ENCODE data around the gene GPR78. TPM values are rescaled to one million over a fixed set of nuclear protein-coding genes. Genes with fewer than 3 reads are reported as not detected.

The GPR78 gene, protein sequence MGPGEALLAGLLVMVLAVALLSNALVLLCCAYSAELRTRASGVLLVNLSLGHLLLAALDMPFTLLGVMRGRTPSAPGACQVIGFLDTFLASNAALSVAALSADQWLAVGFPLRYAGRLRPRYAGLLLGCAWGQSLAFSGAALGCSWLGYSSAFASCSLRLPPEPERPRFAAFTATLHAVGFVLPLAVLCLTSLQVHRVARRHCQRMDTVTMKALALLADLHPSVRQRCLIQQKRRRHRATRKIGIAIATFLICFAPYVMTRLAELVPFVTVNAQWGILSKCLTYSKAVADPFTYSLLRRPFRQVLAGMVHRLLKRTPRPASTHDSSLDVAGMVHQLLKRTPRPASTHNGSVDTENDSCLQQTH
- total RNA-seq (ENCODE audit: low replicate concordance) = 0.09 and 0.28 TPM in 2 replicates

DNA sequence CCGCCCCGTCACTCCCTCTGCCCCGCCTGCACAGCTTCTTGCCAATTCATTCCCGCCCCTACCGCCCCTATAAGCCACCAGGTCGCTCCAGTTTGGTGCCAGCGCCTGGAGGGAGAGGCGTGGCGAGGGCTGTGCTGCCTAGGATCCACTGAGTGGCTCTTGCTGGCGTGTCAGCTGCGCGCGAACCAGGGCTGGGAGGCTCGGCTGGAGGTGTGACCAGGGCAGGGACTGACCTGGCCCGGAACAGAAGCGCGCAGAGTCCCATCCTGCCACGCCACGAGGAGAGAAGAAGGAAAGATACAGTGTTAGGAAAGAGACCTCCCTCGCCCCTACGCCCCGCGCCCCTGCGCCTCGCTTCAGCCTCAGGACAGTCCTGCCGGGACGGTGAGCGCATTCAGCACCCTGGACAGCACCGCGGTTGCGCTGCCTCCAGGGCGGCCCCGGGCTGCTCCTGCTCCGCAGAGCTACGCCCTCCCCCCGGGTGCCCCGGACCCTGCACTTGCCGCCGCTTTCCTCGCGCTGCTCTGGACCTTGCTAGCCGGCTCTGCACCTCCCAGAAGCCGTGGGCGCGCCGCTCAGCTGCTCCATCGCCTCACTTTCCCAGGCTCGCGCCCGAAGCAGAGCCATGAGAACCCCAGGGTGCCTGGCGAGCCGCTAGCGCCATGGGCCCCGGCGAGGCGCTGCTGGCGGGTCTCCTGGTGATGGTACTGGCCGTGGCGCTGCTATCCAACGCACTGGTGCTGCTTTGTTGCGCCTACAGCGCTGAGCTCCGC, at the start of gene GPR78:
GPR78 (plus strand) TSS at position 72 of the 773 bp plus-strand sequence; CDS start at position 663, 591 bp downstream.
- Histone ChIP-seq H3K9ac (no peak within 1 kb of the TSS), H3F3A (ENCODE audit: low read depth) (peaks cover 12% of the 10 kb centered on the region), H3K79me2 (ENCODE audit: low read depth) (no peaks in the 10 kb centered on the region), H3K4me2 (peak within 1 kb of the TSS; percentile 81), H3K27ac (no peak within 1 kb of the TSS), H2AFZ (replicated peaks) (no peak within 1 kb of the TSS), H3K27me3 (peaks cover 63% of the 10 kb centered on the region), H3K9me3 (ENCODE audit: low read depth) (no peaks in the 10 kb centered on the region), H3K4me1 (peaks cover 8% of the 10 kb centered on the region), H4K20me1 (ENCODE audit: low read depth) (peaks cover 35% of the 10 kb centered on the region), H3K36me3 (no peaks in the 10 kb centered on the region), H3K4me3 (peak within 1 kb of the TSS; percentile 31)
- peak; percentile 96 for DNase-seq (ENCODE audit: low spot score)
- TF ChIP-seq EZH2 (IDR thresholded peaks at IDR 0.05) (peak; percentile 24), EZH2phosphoT487 (IDR thresholded peaks at IDR 0.05) (no peak)
- Mint-ChIP-seq H3K4me3 (peak within 1 kb of the TSS; percentile 42), H3K4me1 (peaks cover 7% of the 10 kb centered on the region), H3K9me3 (no peaks in the 10 kb centered on the region), H3K27ac (no peak within 1 kb of the TSS), H3K36me3 (no peaks in the 10 kb centered on the region), H3K27me3 (ENCODE audit: insufficient read depth, low read depth) (peaks cover 53% of the 10 kb centered on the region)

GRCh38 chr4:8532245-8532781, 47.9 kb upstream of the GPR78 start:
- no peak overlapping the region for H3K4me3 ChIP-seq
- H3K27ac Mint-ChIP-seq = no peak overlapping the region
- H3K4me2 ChIP-seq = no peak overlapping the region

DNA sequence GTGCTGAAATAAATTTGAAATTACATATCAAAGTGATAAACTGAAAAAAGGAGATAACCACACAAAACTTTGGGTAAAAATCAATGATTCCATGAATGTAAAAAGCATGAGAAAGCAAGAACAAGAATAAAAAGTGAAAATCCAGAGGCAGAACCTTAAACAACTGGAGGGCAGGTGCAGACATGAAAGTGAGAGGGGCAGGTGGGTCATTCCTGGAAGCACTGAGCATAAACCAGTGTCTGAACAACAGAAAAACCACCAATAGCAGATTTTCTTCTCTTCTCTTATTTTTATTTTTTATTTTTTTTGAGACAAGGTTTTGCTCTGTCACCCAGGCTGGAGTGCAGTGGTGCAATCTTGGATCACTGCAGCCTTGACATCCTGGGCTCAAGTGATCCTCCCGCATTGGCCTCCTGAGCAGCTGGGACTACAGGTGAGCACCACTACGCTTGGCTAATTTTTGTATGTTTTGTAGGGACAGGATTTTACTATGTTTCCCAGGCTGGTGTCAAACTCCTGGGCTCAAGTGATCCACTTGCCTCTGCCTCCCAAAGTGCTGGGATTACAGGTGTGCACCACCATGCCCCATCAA, 46.8 kb upstream of the GPR78 start:
- Histone ChIP-seq H3F3A (ENCODE audit: low read depth) (no peaks in the 10 kb centered on the region), H3K4me2 (no peak overlapping the region), H3K4me3 (no peak overlapping the region), H4K20me1 (ENCODE audit: low read depth) (no peaks in the 10 kb centered on the region), H2AFZ (replicated peaks) (no peak overlapping the region), H3K9me3 (ENCODE audit: low read depth) (no peaks in the 10 kb centered on the region), H3K27ac (no peak overlapping the region), H3K36me3 (no peaks in the 10 kb centered on the region), H3K79me2 (ENCODE audit: low read depth) (no peaks in the 10 kb centered on the region), H3K27me3 (no peaks in the 10 kb centered on the region), H3K9ac (no peak overlapping the region), H3K4me1 (no peaks in the 10 kb centered on the region)
- H3K4me1 Mint-ChIP-seq = peaks cover 18% of the 10 kb centered on the region
- TF ChIP-seq EZH2 (IDR thresholded peaks at IDR 0.05) (no peak), CTCF (IDR thresholded peaks at IDR 0.05) (no peak), EZH2phosphoT487 (IDR thresholded peaks at IDR 0.05) (no peak)
- no peak for DNase-seq (ENCODE audit: low spot score)
- no peak overlapping the region for H3K27ac Mint-ChIP-seq
- H3K9me3 Mint-ChIP-seq = no peaks in the 10 kb centered on the region
- no peaks in the 10 kb centered on the region for H3K36me3 Mint-ChIP-seq
- H3K27me3 Mint-ChIP-seq (ENCODE audit: insufficient read depth, low read depth) = peaks cover 7% of the 10 kb centered on the region
- H3K4me3 Mint-ChIP-seq = no peak overlapping the region

More at GRCh38 chr4:8532245-8532781, 47.9 kb upstream of the GPR78 start:
- Histone ChIP-seq H3K9me3 (ENCODE audit: low read depth) (no peaks in the 10 kb centered on the region), H3F3A (ENCODE audit: low read depth) (no peaks in the 10 kb centered on the region), H3K36me3 (no peaks in the 10 kb centered on the region), H3K27ac (no peak overlapping the region), H3K9ac (no peak overlapping the region), H3K79me2 (ENCODE audit: low read depth) (no peaks in the 10 kb centered on the region), H3K4me1 (no peaks in the 10 kb centered on the region), H4K20me1 (ENCODE audit: low read depth) (no peaks in the 10 kb centered on the region), H3K27me3 (no peaks in the 10 kb centered on the region), H2AFZ (replicated peaks) (no peak overlapping the region)
- no peaks in the 10 kb centered on the region for H3K36me3 Mint-ChIP-seq
- H3K4me3 Mint-ChIP-seq = no peak overlapping the region
- no peak for DNase-seq (ENCODE audit: low spot score)
- peaks cover 18% of the 10 kb centered on the region for H3K4me1 Mint-ChIP-seq
- TF ChIP-seq EZH2 (IDR thresholded peaks at IDR 0.05) = no peak
- TF ChIP-seq CTCF (IDR thresholded peaks at IDR 0.05) = no peak
- TF ChIP-seq EZH2phosphoT487 (IDR thresholded peaks at IDR 0.05) = no peak
- no peaks in the 10 kb centered on the region for H3K9me3 Mint-ChIP-seq
- peaks cover 4% of the 10 kb centered on the region for H3K27me3 Mint-ChIP-seq (ENCODE audit: insufficient read depth, low read depth)

Data from neural progenitor cell (in vitro differentiated cells).